Activated CD8-positive, alpha-beta memory T cell treated with anti-CD3 and anti-CD28 coated beads for 48 hours (primary cell): ENCODE data around the gene SHROOM2.
A peak's percentile ranks its signal among the peaks of the same experiment; 100 is the strongest.

Experiments used
- DNase-seq, 3 experiments: peaks; one replicate each; pipeline ENCODE4 v3.0.0-alpha.2; 2020; ENCODE audit warnings: low read depth in 2 of 3, low spot score in 2 of 3

The SHROOM2 gene

DNA sequence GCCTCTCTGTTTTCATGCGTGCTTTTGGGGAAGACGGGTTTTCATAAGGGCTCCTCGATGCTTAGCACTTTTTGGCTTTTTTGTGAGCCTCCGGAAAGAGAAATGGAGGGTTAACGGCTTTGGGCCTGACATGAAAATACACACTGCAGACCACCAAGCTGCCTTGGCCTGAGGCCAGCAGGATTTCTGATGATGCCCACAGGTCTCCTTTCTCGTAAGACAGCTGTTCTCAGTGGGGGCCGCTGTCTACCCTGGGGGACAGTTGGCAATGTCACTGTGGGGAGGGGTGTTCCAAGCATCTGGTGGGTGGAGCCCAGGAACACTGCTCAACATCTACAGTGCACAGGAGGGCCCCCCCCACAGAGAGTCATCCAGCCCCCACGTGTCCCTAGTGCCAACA, 151.5 kb downstream of the SHROOM2 start:
- no peak for DNase-seq

GRCh38 chrX:9938516-9938915, 152.3 kb downstream of the SHROOM2 start:
- DNase-seq, result no peak

GRCh38 chrX:9940421-9940820, 154.2 kb downstream of the SHROOM2 start:
- no peak for DNase-seq

DNA sequence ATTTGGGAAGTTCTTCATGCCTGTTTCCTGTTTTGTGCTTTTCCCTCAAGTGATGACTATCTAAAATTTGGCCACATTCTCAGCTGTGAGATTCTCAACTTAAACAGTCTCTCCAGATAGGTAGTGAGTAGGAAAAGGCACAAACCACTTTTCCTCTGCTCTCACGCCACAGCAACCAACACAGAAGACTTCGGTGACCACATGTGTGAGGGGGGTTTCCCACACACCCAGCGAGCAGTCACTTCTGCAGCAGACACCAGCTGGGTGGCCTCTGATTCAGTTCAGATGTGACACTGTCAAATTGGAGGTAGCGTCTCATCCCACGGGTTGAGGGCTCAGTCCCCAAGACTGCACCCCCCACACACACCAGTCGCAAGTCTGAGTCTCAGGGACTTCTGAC, 155.9 kb downstream of the SHROOM2 start:
- DNase-seq, result peak; percentile 10 to 55 (median 16)

DNA sequence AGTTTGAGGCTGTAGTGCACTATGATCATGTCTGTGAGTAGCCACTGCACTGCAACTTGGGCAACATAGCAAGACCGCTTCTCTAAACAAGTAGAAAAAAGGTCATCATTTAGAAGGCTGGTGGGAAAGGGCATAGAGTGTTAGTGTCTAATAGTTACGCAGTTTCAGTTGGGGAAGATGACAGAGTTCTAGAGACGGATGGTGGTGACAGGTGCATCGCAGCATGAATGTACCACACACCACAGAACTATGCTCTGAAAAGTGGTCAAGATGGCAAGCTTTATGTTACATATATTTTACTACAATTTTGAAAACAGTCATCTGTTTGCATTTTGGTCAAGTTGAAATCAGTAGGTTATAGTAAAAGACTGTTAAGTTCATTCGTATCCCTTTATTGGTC, 157.2 kb downstream of the SHROOM2 start:
- DNase-seq, result no peak

GRCh38 chrX:9947131-9947794, 161.0 kb downstream of the SHROOM2 start:
- DNase-seq, result no peak

GRCh38 chrX:9948406-9948805, 162.2 kb downstream of the SHROOM2 start:
- DNase-seq, result no peak

DNA sequence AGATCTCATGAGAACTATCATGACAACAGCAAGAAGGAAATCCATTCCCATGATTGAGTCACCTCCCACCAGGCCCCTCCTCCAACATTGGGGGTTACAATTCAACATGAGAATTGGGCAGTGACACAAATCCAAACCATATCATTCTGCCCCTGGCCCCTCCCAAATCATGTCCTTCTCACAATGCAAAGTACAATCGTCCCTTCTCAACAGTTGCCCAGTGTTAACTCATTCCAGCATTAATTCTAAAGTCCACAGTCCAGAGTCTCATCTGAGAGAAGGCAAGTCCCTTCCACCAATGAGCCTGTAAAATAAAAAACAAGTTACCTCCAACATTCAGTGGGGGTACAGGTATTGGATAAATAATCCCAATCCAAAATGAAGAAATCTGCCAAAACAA, 166.1 kb downstream of the SHROOM2 start:
- no peak for DNase-seq

DNA sequence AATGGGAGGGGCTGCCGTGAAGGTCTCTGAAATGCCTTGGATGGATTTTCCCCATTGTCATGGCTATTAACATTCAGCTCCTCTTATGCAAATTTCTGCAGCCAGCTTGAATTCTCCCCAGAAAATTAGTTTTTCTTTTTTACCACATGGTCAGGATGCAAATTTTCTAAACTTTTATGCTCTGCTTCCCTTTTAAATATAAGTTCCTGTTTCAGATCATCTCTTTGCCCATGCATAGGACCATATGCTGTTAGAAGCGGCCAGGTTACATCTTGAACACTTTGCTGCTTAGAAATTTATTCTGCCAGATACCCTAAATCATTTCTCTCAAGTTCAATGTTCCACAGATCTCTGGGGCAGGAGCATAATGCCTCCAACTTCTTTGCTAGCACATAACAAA, 167.2 kb downstream of the SHROOM2 start:
- DNase-seq, result no peak

DNA sequence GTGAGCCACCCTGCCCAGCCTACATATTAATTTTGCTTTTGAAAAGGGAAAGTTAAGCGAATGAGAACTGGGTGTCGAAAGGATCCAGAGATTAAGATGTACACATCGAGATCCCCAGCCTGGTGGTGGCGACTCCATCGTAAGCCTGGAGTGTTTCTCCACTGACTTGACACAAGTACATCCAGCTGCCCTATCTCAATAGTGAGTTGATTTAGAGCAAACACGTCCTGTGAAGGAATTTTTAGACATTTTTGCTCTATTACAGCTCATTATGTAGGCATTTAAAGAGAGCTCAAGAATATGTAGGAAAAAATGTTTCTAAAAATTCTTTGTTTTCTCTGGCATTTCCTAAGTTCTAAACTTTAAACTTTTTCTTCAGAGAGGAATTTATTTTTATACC, 169.3 kb downstream of the SHROOM2 start:
- DNase-seq, result no peak

DNA sequence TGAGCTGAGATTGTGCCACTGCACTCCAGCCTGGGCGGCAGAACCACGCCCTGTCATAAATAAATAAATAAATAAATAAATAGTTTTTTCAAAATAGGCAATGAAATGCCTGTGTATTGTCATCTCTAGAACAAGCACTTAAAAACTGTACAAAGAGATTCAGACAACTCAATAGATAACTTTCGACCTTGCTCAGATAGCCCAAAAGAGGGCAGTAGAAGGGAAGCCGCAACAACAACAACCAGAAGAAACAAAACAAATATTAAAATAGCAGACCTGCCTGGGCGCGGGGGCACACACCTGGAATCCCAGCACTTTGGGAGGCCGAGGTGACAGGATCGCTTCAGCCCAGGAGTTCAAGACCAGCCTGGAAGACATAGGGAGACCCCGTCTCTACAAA, 171.5 kb downstream of the SHROOM2 start:
- DNase-seq, result no peak

DNA sequence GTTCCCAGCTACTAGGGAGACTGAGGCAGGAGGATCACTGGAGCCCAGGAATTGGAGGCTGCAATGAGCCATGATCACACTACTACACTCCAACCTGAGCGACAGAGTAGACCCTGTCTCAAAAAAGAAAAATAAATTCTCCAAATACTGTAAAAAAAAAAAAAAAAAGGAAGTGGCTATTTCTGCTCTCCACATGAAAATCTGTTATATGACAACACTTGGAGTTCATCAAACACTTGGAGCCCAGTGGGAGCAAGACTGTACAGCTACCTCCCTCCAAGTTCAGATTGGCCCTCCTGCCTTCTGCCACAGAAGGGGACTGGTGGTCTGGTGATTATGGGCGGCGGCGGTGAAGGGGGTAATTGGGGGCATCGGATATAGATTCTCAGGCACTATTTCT, 172.0 kb downstream of the SHROOM2 start:
- DNase-seq, result no peak

- no peak for DNase-seq
Measured at GRCh38 chrX:9961750-9962149, 175.5 kb downstream of the SHROOM2 start.

GRCh38 chrX:9966775-9967408, 180.7 kb downstream of the SHROOM2 start, which contains the start of gene CLDN34:
CLDN34 (plus strand) TSS chrX:9967358; CDS start chrX:9967358, 0 bp downstream.
- DNase-seq, result no peak

DNA sequence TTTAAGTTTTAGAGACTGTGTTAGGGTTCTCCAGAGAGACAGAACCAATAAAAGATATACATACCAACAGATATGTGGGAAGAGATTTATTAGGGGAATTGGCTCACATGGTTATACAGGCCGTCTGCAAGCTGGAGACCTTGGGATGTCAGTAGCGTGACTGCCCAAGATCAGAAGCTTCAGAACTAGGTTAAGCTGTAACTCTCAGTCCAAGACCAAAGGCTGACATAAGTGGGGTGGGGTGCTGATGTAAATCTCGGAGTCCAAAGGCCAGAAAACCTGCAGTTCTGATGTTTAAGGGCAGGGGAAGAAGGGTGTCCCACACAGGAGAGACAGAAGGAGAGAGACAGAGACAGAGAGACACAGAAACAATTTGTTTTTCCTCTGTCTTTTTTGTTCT, 191.4 kb downstream of the SHROOM2 start:
- DNase-seq, result no peak

DNA sequence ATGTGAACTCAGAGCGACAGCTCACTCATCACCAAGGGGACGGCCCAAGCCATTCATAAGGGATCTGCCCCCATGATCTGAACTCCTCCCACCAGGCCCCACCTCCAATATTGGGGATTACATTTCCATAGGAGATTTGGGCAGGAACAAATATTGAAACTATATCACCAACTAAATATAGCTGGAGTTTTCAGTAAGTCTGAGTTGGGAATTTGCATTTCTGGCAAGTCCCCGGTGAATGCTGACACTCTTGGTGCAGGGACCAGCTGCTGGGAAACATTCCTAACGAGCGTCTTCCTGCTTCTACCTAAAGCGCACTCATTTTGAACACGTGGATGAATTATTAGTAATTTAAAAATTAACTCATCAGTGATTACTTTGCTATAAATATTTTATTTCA, 194.2 kb downstream of the SHROOM2 start:
- no peak for DNase-seq

DNA sequence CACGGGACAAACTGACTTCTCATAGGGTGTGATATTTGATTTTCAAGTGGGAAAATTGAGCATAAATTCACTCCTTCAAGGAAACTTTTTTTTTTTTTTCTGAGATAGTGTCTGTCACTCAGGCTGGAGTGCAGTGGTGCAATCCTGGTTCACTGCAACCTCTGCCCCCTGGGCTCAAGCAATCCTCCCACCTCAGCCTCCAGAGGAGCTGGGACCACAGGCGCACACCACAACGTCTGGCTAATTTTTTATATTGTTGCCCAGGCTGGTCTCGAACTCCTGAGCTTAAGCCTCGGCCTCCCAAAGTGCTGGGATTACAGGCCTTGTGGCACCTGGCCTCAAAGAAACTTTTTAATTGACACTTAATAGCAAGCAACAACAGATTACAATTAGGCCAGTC, 194.7 kb downstream of the SHROOM2 start:
- DNase-seq, result no peak

GRCh38 chrX:9983441-9983840, 197.2 kb downstream of the SHROOM2 start:
- DNase-seq, result no peak

GRCh38 chrX:9983846-9984245, 197.6 kb downstream of the SHROOM2 start:
- DNase-seq, result no peak

DNA sequence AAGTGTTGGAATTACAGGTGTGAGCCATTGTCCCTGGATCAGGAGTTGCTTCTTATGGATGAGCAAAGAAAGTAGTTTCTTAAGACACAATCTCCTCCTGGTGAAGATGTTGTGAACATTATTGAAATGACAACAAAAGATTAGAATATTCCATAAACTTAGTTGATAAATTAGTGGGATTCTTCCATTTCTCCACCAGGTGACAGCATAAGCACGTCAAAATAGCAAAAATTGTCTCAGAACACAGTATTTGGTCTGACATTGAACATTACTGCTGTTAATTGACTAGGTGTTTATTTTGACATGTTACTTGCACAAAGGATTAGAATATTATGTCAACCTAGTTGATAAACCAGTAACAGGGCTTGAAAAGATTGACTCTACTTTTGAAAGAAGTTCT, 202.5 kb downstream of the SHROOM2 start:
- no peak for DNase-seq

GRCh38 chrX:9992061-9992460, 205.8 kb downstream of the SHROOM2 start:
- no peak for DNase-seq

DNA sequence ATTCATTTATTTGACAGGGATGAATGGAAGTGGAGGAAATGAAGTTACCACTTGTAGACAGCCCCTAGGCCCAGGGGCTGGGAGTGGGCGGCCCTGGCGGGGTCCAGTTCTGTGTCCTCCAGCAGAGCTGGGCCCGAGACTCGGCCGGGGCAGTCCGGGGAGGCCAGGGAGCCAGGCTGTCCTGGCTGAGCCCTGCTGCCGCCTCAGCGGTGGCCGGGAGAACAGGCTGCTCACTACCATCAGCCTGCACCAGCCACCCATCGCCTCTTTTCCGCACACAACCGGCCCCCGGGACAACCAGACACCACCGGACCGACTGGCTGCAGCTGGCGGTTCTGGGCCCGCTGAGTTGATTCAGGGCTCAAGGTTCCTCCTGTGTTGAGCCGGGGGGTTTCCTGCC, 206.5 kb downstream of the SHROOM2 start:
- no peak for DNase-seq

DNA sequence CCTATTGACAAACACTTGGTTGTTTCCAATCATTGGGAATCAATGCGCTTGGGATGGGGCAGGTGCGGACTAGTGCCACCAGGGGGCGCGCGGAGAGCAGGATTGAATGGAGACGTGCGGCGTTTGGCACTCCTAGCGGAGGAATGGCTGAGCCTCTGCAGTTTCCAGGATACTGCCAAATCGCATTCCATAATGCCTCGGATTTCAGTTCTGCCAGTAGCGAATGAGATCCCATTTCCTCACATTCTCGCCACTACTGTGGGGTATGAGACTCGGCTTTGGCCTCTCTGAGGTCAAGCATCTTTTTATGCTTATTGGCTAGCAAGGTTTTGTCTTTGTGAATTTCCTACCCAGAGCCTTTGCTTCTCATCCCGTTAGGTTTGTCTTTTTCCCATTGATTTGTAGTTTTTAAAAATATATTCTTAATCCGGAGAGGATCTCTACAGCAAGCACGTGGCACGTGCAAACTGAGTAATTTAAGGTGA, 209.7 kb downstream of the SHROOM2 start:
- peak; percentile 34 to 81 (median 59) for DNase-seq
